Activated CD4-positive, alpha-beta T cell treated with anti-CD3 and anti-CD28 coated beads, Interleukin-2, amount 50 U/mL, for 24 hours (primary cell): Measurements from ENCODE around the gene PDE6B.
"Not testable (repeated sequence)": the region's sequence is repeated elsewhere in the genome, so short reads cannot be mapped to it uniquely, and the experiment has no call there.

Experiments used
- DNase-seq, 2 donors: peaks; one replicate each; pipeline ENCODE4 v3.0.0-alpha.2; 2020; ENCODE audit warnings: low read depth in 1 of 2, low spot score in 1 of 2

The PDE6B gene

DNA sequence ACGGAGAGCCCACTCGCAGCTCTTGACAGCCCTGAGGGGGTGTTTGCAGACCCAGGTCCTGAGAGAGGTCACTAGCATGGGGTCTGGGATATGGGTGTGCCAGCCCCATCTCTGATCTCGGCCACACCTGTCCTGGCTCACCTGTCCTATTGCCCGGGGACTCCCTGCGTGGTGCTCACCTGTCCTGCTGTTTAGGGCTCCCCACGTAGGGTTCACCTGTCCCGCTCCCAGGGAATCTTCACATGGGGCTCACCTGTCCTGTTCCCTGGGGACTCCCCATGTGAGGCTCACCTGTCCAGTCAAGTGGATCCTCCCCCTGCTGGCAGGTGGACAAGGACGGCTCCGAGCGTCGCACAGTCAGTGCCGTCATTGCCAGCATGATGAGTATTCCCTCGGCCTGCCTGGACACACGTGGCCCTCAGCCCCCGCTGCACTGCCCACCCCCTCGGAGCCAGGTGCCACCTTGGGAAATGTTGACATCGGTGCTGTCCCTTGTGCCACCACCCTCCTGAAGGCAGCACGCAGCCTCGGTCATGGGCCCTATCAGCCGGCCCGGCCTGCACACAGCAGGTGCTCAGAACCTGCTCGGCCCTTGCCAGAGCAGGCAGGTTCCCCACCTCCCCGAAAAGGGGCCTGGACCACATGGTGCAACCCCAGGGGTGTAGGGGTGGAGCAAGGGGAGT is 57.3 kb downstream of the PDE6B start:
- DNase-seq = no peak

- DNase-seq = no peak
Observed at GRCh38 chr4:683247-683897, 58.0 kb downstream of the PDE6B start.

DNA sequence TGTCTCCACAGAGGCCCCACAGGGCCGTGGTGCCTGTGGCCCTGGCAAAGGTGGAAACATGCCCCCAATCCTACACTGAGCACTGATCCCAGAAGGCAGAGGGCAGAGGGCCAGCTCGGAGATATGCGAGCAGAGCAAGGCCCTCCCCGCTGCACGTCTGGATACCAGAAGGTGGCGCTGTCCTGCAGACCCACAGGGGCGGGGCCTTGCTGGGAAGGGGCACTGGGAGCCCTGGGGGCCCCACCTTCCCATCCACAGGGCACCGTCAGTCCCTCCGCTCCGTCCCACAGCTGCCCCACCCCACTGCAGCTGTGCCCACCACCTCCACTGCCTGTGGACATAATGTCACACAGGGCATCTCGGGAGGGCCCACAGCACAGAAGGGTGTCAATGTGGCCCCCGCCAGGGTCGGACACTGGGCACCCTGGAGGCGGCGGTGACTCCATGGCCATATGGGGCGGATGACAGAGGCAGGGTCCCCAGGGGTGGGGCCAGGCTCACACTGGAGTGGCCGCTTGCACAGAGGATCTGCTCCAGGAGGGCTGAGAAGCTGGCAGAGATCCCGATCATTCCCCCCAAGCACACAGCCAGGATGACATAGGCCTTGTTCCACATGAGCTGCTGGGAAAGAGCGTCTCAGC is 58.7 kb downstream of the PDE6B start:
- no peak for DNase-seq

DNA sequence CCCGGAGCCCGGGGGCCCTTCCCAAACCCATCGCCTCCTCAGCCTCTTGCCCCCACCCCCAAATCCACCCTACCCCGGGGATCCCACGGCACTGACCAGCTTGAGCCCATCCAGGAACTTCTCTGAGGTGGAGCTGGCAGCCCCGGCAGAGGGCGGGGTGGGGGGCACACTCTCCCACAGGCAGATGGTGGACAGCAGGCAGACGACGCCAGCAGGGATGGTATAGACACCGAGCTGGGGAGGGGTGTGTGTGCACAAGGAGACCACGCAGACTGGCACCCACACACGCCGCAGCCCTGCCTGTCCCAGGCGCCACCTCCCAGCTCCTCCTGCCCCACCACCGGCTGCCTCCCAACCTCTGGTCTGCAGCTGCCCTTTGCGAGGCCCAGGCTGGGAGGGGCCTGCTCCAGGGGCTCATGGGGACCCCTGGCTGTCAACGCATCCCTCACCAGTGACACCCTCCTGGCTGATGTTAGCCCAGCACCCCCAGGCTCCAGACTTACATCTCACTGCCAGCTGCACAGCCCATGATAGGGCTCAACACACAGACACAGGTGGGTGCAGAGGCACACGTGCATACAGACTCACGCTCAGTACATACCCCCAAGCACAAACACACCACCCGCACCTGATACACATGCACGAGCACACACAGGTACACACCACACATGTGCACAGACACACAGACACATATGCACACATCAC is 59.4 kb downstream of the PDE6B start:
- DNase-seq = no peak

DNA sequence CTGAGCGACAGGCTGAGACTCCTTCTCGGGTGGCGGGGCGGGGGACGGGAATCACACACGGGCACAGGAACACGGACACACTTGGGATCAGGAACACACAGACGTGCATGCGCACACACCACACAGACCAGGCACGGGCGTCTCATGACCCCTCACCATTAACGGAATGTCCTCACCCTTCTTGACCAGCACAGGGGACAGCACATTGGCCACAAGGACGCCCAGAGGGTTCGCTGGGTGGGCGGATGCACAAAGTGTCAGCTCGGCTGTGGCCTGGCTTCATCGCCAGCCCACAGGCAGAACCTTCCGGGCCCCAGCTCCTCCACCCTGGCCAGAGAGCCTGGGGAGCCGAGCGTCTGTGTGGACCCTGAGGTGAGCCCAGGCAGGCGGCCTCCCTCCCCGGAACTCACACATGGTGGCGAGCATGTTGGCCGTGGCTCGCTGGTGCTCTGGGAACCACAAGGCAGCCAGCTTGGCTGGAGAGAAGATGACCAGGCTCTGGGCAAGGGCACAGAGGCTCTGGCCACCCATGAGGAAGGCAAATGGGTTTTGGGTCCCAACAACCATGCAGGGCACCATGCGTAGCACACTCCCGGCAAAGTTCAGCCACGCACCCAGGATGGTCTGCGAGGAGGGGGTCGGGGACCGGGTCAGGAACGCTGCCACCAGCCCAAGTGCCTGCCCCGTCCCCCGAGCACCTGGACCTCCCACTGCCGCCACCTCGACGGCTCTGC is 60.5 kb downstream of the PDE6B start:
- DNase-seq = no peak

GRCh38 chr4:686413-687040 is 61.2 kb downstream of the PDE6B start:
- DNase-seq = no peak

- no peak for DNase-seq
Observed at GRCh38 chr4:687048-687970, 61.9 kb downstream of the PDE6B start.

- no peak for DNase-seq
Observed at GRCh38 chr4:687971-688853, 62.8 kb downstream of the PDE6B start.

DNA sequence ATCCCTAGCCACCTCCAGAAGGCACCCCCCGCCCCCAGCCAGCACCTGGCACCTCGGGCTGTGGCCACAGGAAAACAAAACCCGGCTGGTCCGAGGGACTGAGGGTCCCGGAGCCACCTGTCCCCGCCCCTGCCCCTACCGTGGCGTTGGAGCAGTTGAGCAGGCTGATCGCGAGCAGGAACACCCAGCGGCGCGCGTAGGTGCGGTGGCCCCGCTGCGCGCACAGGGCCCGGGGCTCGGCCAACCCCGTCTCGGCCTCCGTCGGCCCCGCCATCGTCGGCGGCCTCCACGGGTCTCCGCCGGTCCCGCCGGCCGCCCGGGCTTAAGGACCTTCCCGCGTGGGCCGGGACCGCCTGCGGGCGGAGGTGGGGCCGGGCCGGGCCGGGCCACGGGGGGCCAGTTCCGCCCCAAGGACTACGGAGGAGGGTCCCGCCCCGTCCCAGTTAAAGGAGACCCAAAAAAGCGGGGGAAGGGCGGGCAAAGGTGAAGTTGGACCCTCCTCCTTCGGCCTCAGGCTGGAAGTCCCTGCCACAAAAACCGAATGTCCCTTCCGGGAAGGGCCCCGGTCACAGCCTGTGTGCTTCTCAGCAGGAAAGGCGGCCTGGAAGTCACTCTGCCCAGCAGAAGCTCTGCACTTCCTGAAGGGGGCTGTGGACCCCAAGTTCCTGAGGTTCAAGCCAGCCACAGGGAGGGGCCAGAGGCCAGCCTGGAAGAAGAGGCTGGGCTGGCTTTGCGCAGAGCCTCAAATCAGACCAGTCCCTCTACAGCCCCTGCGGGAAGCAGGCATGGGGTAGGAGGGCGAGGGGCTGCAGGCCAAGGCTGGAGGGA is 63.7 kb downstream of the PDE6B start, which contains the start of gene SLC49A3:
SLC49A3 (minus strand) TSS at position 298 of the 828 bp plus-strand sequence; CDS start at position 274, 24 bp downstream.
- DNase-seq = no peak

DNA sequence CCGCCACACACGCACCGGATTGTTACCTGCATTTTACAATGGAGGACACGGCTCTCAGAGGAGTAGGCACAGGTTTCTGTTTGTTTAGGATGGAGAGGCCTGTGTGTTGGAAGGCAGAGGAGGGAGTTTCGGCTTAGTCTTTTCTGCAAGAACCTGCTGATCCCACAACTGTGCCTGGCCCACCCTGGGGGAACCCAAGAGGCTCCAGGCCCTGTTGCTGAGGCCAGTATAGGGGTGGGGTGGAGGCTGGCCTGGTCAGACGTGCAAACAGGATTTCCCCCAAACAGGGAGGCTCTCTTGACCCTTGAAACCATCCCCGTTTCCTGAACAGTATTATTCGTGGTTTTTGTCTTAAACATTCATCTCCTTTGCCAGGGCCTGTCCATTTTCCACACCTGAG is 64.3 kb downstream of the PDE6B start:
- DNase-seq = no peak

GRCh38 chr4:692771-693554 is 67.6 kb downstream of the PDE6B start:
- no peak for DNase-seq

GRCh38 chr4:694341-694940 is 69.1 kb downstream of the PDE6B start:
- not testable (repeated sequence) for DNase-seq

- no peak for DNase-seq
Observed at GRCh38 chr4:699816-700580, 74.6 kb downstream of the PDE6B start.

DNA sequence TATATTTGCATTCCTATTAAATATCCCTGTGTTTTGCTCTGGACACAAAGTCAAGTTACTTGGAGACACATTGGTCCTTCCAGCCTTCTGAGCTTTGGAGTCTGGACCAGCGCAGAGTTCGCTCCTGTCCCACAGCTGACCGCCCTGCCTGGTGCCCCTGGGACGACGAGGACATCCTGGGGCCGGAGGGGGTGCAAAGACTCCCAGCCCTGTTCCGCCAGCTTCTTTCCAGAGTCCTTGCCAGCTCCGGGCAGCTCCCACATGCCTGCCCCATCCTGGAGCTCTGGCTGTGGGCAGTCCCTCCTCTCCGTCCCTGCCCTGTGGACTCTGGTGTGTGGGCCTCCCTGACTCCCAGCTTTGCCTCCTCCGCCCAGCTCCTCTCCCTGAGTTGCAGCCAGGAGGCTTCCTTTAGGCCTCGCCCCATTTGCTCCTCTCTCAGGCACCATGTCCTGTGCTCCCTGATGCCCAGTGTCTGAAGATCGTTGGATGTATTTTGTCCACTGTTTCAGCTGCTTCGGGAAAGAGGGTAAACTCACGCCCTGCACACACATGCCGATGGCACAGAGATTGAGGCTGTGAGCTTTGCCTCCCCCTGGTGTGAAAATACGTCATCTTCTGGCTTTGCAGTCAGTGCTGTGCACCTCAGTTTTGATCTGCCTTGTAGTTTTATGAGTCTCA is 75.4 kb downstream of the PDE6B start:
- no peak for DNase-seq

DNA sequence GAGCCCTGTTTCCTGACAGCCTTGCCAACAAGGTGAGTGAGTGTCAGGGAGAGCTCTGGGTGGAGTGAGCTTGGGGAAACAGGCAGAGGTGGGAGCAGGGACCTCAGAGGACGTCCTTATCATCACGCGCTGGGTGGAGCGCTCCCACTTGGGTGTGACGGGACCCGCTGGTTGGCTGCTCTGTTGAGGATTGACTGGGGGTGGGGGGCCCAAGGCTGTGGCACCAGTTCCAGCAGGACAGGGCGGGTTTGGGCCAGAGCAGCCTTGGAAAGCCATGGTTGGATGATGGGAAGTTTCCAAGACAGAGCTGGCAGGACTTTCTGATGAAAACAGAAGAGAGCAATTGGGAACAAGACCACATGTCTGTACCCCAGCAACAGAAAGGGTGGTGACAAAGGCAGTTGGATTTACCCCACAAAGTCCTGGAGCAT is 77.3 kb downstream of the PDE6B start:
- no peak for DNase-seq
